ENCODE data around the gene LINC01488. TPM values are rescaled to one million over a fixed set of nuclear protein-coding genes. Genes with fewer than 3 reads are reported as not detected.

The LINC01488 gene
- under 1 TPM in 1 of 2 donors, not detected in 1; 0.02 TPM for polyA plus RNA-seq

- H3K4me1 ChIP-seq (ENCODE audit: control insufficient read depth in 2 of 2, insufficient read depth in 2 of 2, low read length in 1 of 2), result peaks cover 0 to 21% of the 10 kb centered on the region in 2 donors
- no peak within 1 kb of the TSS for H3K4me3 ChIP-seq (ENCODE audit: low read depth in 1 of 2, low read length in 2 of 2)
- H3K27me3 ChIP-seq (ENCODE audit: control insufficient read depth in 1 of 2, insufficient read depth in 2 of 2, low read length in 2 of 2), result no peaks in the 10 kb centered on the region
- no peaks in the 10 kb centered on the region for H3K36me3 ChIP-seq (ENCODE audit: control insufficient read depth in 2 of 2, insufficient read depth in 2 of 2, low read length in 1 of 2)
- 76 to 83% methylated on average over 4 of the region's 4 CpGs for WGBS, 2 donors
- H3K27ac ChIP-seq (ENCODE audit: low read depth in 2 of 2, low read length in 1 of 2), result peak within 1 kb of the TSS; percentile 0 to 57
- H3K9me3 ChIP-seq (ENCODE audit: control insufficient read depth in 2 of 2, insufficient read depth in 1 of 2, low read depth in 1 of 2, low read length in 1 of 2), result peaks cover 0 to 2% of the 10 kb centered on the region in 2 donors
Measured at GRCh38 chr11:69481393-69481844, at the start of gene LINC01488. TSS of gene LINC01488 (plus strand) at chr11:69481663.

GRCh38 chr11:69431893-69432738, 49.3 kb upstream of the LINC01488 start:
- peaks cover 0 to 11% of the 10 kb centered on the region in 2 donors for H3K4me1 ChIP-seq (ENCODE audit: control insufficient read depth in 2 of 2, insufficient read depth in 2 of 2, low read length in 1 of 2)
- no peak overlapping the region for H3K4me3 ChIP-seq (ENCODE audit: low read depth in 1 of 2, low read length in 2 of 2)
- no peak overlapping the region for H3K27ac ChIP-seq (ENCODE audit: low read depth in 2 of 2, low read length in 1 of 2)
- no peaks in the 10 kb centered on the region for H3K36me3 ChIP-seq (ENCODE audit: control insufficient read depth in 2 of 2, insufficient read depth in 2 of 2, low read length in 1 of 2)
- no peaks in the 10 kb centered on the region for H3K9me3 ChIP-seq (ENCODE audit: control insufficient read depth in 2 of 2, insufficient read depth in 1 of 2, low read depth in 1 of 2, low read length in 1 of 2)
- 84 to 87% methylated on average over 14 of the region's 14 CpGs for WGBS, 2 donors
- no peaks in the 10 kb centered on the region for H3K27me3 ChIP-seq (ENCODE audit: control insufficient read depth in 1 of 2, insufficient read depth in 2 of 2, low read length in 2 of 2)

GRCh38 chr11:69433741-69434140, 47.7 kb upstream of the LINC01488 start:
- no peak overlapping the region for H3K27ac ChIP-seq (ENCODE audit: low read depth in 2 of 2, low read length in 1 of 2)
- 91 to 94% methylated on average over 7 of the region's 7 CpGs for WGBS, 2 donors
- no peaks in the 10 kb centered on the region for H3K27me3 ChIP-seq (ENCODE audit: control insufficient read depth in 1 of 2, insufficient read depth in 2 of 2, low read length in 2 of 2)

GRCh38 chr11:69434471-69434931, 47.0 kb upstream of the LINC01488 start:
- WGBS, 2 donors, result 82 to 86% methylated on average over 11 of the region's 11 CpGs
- H3K4me3 ChIP-seq (ENCODE audit: low read depth in 1 of 2, low read length in 2 of 2), result no peak overlapping the region
- H3K27ac ChIP-seq (ENCODE audit: low read depth in 2 of 2, low read length in 1 of 2), result no peak overlapping the region
- no peaks in the 10 kb centered on the region for H3K9me3 ChIP-seq (ENCODE audit: control insufficient read depth in 2 of 2, insufficient read depth in 1 of 2, low read depth in 1 of 2, low read length in 1 of 2)
- no peaks in the 10 kb centered on the region for H3K36me3 ChIP-seq (ENCODE audit: control insufficient read depth in 2 of 2, insufficient read depth in 2 of 2, low read length in 1 of 2)
- peaks cover 0 to 11% of the 10 kb centered on the region in 2 donors for H3K4me1 ChIP-seq (ENCODE audit: control insufficient read depth in 2 of 2, insufficient read depth in 2 of 2, low read length in 1 of 2)
- no peaks in the 10 kb centered on the region for H3K27me3 ChIP-seq (ENCODE audit: control insufficient read depth in 1 of 2, insufficient read depth in 2 of 2, low read length in 2 of 2)

More at GRCh38 chr11:69433741-69434140, 47.7 kb upstream of the LINC01488 start:
- H3K4me3 ChIP-seq (ENCODE audit: low read depth in 1 of 2, low read length in 2 of 2), result no peak overlapping the region
- H3K36me3 ChIP-seq (ENCODE audit: control insufficient read depth in 2 of 2, insufficient read depth in 2 of 2, low read length in 1 of 2), result no peaks in the 10 kb centered on the region
- H3K9me3 ChIP-seq (ENCODE audit: control insufficient read depth in 2 of 2, insufficient read depth in 1 of 2, low read depth in 1 of 2, low read length in 1 of 2), result no peaks in the 10 kb centered on the region
- H3K4me1 ChIP-seq (ENCODE audit: control insufficient read depth in 2 of 2, insufficient read depth in 2 of 2, low read length in 1 of 2), result peaks cover 0 to 11% of the 10 kb centered on the region in 2 donors

- Histone ChIP-seq H3K27me3 (ENCODE audit: control insufficient read depth in 1 of 2, insufficient read depth in 2 of 2, low read length in 2 of 2) (no peaks in the 10 kb centered on the region), H3K9me3 (ENCODE audit: control insufficient read depth in 2 of 2, insufficient read depth in 1 of 2, low read depth in 1 of 2, low read length in 1 of 2) (no peaks in the 10 kb centered on the region), H3K36me3 (ENCODE audit: control insufficient read depth in 2 of 2, insufficient read depth in 2 of 2, low read length in 1 of 2) (no peaks in the 10 kb centered on the region), H3K27ac (ENCODE audit: low read depth in 2 of 2, low read length in 1 of 2) (no peak overlapping the region), H3K4me3 (ENCODE audit: low read depth in 1 of 2, low read length in 2 of 2) (no peak overlapping the region), H3K4me1 (ENCODE audit: control insufficient read depth in 2 of 2, insufficient read depth in 2 of 2, low read length in 1 of 2) (peaks cover 0 to 7% of the 10 kb centered on the region in 2 donors)
- 55 to 66% methylated on average over 15 of the region's 15 CpGs for WGBS, 2 donors
Measured at GRCh38 chr11:69435161-69435986, 46.1 kb upstream of the LINC01488 start.

GRCh38 chr11:69436041-69436982, 45.2 kb upstream of the LINC01488 start:
- H3K27ac ChIP-seq (ENCODE audit: low read depth in 2 of 2, low read length in 1 of 2), result no peak overlapping the region
- H3K9me3 ChIP-seq (ENCODE audit: control insufficient read depth in 2 of 2, insufficient read depth in 1 of 2, low read depth in 1 of 2, low read length in 1 of 2), result no peaks in the 10 kb centered on the region
- H3K4me1 ChIP-seq (ENCODE audit: control insufficient read depth in 2 of 2, insufficient read depth in 2 of 2, low read length in 1 of 2), result no peaks in the 10 kb centered on the region
- 87 to 89% methylated on average over 22 of the region's 22 CpGs for WGBS, 2 donors
- H3K4me3 ChIP-seq (ENCODE audit: low read depth in 1 of 2, low read length in 2 of 2), result no peak overlapping the region
- H3K36me3 ChIP-seq (ENCODE audit: control insufficient read depth in 2 of 2, insufficient read depth in 2 of 2, low read length in 1 of 2), result no peaks in the 10 kb centered on the region
- H3K27me3 ChIP-seq (ENCODE audit: control insufficient read depth in 1 of 2, insufficient read depth in 2 of 2, low read length in 2 of 2), result no peaks in the 10 kb centered on the region

GRCh38 chr11:69437001-69437875, 44.2 kb upstream of the LINC01488 start:
- 65 to 76% methylated on average over 15 of the region's 15 CpGs for WGBS, 2 donors
- H3K27ac ChIP-seq (ENCODE audit: low read depth in 2 of 2, low read length in 1 of 2), result no peak overlapping the region
- peaks cover 0 to 2% of the 10 kb centered on the region in 2 donors for H3K4me1 ChIP-seq (ENCODE audit: control insufficient read depth in 2 of 2, insufficient read depth in 2 of 2, low read length in 1 of 2)
- H3K4me3 ChIP-seq (ENCODE audit: low read depth in 1 of 2, low read length in 2 of 2), result no peak overlapping the region
- H3K27me3 ChIP-seq (ENCODE audit: control insufficient read depth in 1 of 2, insufficient read depth in 2 of 2, low read length in 2 of 2), result no peaks in the 10 kb centered on the region
- H3K36me3 ChIP-seq (ENCODE audit: control insufficient read depth in 2 of 2, insufficient read depth in 2 of 2, low read length in 1 of 2), result no peaks in the 10 kb centered on the region
- no peaks in the 10 kb centered on the region for H3K9me3 ChIP-seq (ENCODE audit: control insufficient read depth in 2 of 2, insufficient read depth in 1 of 2, low read depth in 1 of 2, low read length in 1 of 2)

- H3K9me3 ChIP-seq (ENCODE audit: control insufficient read depth in 2 of 2, insufficient read depth in 1 of 2, low read depth in 1 of 2, low read length in 1 of 2), result no peaks in the 10 kb centered on the region
- H3K27ac ChIP-seq (ENCODE audit: low read depth in 2 of 2, low read length in 1 of 2), result no peak overlapping the region
- WGBS, 2 donors, result 77 to 83% methylated on average over 9 of the region's 9 CpGs
- H3K4me3 ChIP-seq (ENCODE audit: low read depth in 1 of 2, low read length in 2 of 2), result no peak overlapping the region
- peaks cover 0 to 3% of the 10 kb centered on the region in 2 donors for H3K4me1 ChIP-seq (ENCODE audit: control insufficient read depth in 2 of 2, insufficient read depth in 2 of 2, low read length in 1 of 2)
- H3K27me3 ChIP-seq (ENCODE audit: control insufficient read depth in 1 of 2, insufficient read depth in 2 of 2, low read length in 2 of 2), result no peaks in the 10 kb centered on the region
- H3K36me3 ChIP-seq (ENCODE audit: control insufficient read depth in 2 of 2, insufficient read depth in 2 of 2, low read length in 1 of 2), result no peaks in the 10 kb centered on the region
Measured at GRCh38 chr11:69437876-69438205, 43.6 kb upstream of the LINC01488 start.
